Brain microvascular endothelial cell (primary cell): ENCODE results near the gene FSD1L.

Experiments used
- DNase-seq: peaks from one replicate; pipeline ENCODE4 v3.0.0-alpha.2; 2020
- H3K27ac ChIP-seq: fragments of 250-450 bp; sonication (Bioruptor Pico); 2 replicates; pipeline ENCODE4 v1.5.1; 2020; ENCODE audit warnings: mild to moderate bottlenecking, moderate library complexity
- H3K27me3 ChIP-seq: fragments of 250-450 bp; sonication (Bioruptor Pico); replicated peaks from 2 replicates; pipeline ENCODE4 v1.5.1; 2020; ENCODE audit warnings: mild to moderate bottlenecking
- H3K36me3 ChIP-seq: fragments of 250-450 bp; sonication (Bioruptor Pico); replicated peaks from 2 replicates; pipeline ENCODE4 v1.5.1; 2020; ENCODE audit warnings: mild to moderate bottlenecking
- H3K4me3 ChIP-seq: 2 replicates; pipeline ENCODE4 v1.5.1; 2011; ENCODE audit warnings: low read depth, mild to moderate bottlenecking, control low read depth, low read length, moderate library complexity
- CTCF ChIP-seq: IDR thresholded peaks from 2 replicates; pipeline ENCODE4 v1.5.1; 2011; ENCODE audit warnings: low read depth, mild to moderate bottlenecking, moderate library complexity, low read length, control low read depth, inconsistent platforms; ENCODE audit errors: missing control alignments
- in situ Hi-C: cut with HindIII; loops from 2 replicates; pipeline ENCODE4 v1.10.0; 2017; ENCODE audit warnings: low sequenced_read_pairs, low pct_ligation_motif_present

Gene FSD1L

GRCh38 chr9:105447814-105448812, at the start of gene FSD1L:
FSD1L (plus strand) TSS chr9:105448034; CDS start chr9:105448221, 187 bp downstream.
- no peaks in the 10 kb centered on the region for H3K36me3 ChIP-seq
- in situ Hi-C loops: no loop called here
- no peaks in the 10 kb centered on the region for H3K27me3 ChIP-seq
- peak; percentile 16 for TF ChIP-seq CTCF
- peak within 1 kb of the TSS; percentile 84 for H3K4me3 ChIP-seq
- peak within 1 kb of the TSS; percentile 67 for H3K27ac ChIP-seq
- DNase-seq: peak; percentile 90

- no peak overlapping the region for H3K27ac ChIP-seq
- TF ChIP-seq CTCF: no peak
- no peak for DNase-seq
- no peaks in the 10 kb centered on the region for H3K36me3 ChIP-seq
- H3K27me3 ChIP-seq: no peaks in the 10 kb centered on the region
- in situ Hi-C loops: loop anchor here (25.0 kb wide), 1 partner anchor 212 kb away; no protein-coding TSS in a partner anchor
- no peak overlapping the region for H3K4me3 ChIP-seq
Measured at GRCh38 chr9:105399117-105399516, 48.7 kb upstream of the FSD1L start.

- DNase-seq: peak; percentile 26
- H3K36me3 ChIP-seq: no peaks in the 10 kb centered on the region
- TF ChIP-seq CTCF: peak; percentile 32
- H3K27ac ChIP-seq: no peak overlapping the region
- in situ Hi-C loops: no loop called here
- no peaks in the 10 kb centered on the region for H3K27me3 ChIP-seq
- H3K4me3 ChIP-seq: no peak overlapping the region
Measured at GRCh38 chr9:105401651-105402050, 46.2 kb upstream of the FSD1L start.

GRCh38 chr9:105403552-105404248, 44.1 kb upstream of the FSD1L start:
- DNase-seq: no peak
- no peak overlapping the region for H3K4me3 ChIP-seq
- H3K27ac ChIP-seq: no peak overlapping the region
- no peaks in the 10 kb centered on the region for H3K27me3 ChIP-seq
- H3K36me3 ChIP-seq: no peaks in the 10 kb centered on the region
- no peak for TF ChIP-seq CTCF
- in situ Hi-C loops: no loop called here

- peak; percentile 17 for DNase-seq
- Histone ChIP-seq H3K27ac (no peak overlapping the region), H3K36me3 (no peaks in the 10 kb centered on the region), H3K27me3 (no peaks in the 10 kb centered on the region), H3K4me3 (no peak overlapping the region)
- in situ Hi-C loops: no loop called here
- TF ChIP-seq CTCF: no peak
Measured at GRCh38 chr9:105405514-105406131, 42.2 kb upstream of the FSD1L start.
